ENCODE data around the gene SOX1.

SOX1 gene

GRCh38 chr13:112071723-112072533 lies 5.0 kb downstream of the SOX1 start:
- no peak for DNase-seq (ENCODE audit: low read depth in 2 of 2, low spot score in 1 of 2)

DNA sequence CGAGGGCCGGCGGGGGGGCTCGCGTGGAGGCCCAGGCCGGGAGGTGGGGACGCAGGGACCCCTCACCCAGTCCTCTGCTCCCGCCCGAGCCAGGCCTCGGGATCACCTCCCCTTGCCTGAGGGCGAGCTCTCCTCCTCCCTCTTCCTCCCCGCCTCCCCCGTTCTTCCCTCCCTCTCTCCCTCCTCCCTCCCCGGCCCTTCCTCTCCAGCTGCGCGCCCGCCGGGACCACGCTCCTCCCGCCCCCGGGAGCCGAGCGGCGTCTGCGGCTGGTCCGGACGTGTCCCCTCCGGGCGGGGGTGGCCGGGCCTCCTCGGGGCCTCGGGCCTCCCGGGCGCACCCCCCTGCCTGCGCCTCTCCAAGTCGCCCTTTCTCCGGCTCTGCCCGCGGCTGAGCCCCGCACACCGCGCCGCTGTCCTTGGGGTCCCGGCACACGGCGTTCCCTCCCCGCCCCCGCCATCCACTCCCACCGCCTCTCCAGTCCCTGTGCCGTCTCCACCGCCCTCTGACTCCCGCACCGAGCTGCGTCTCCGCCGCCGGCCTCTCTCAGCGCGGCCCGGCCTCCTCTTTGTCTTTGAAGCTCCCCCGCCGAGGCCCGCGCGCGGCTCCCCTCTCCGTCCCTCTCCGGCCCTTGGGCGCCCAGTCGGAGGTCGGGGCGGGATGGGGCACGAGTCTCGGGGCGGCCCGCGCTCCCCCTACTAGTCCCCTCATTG lies 5.7 kb downstream of the SOX1 start:
- DNase-seq (ENCODE audit: low read depth in 2 of 2, low spot score in 1 of 2), result no peak

GRCh38 chr13:112073245-112074138 lies 6.5 kb downstream of the SOX1 start:
- DNase-seq (ENCODE audit: low read depth in 2 of 2, low spot score in 1 of 2), result no peak

DNA sequence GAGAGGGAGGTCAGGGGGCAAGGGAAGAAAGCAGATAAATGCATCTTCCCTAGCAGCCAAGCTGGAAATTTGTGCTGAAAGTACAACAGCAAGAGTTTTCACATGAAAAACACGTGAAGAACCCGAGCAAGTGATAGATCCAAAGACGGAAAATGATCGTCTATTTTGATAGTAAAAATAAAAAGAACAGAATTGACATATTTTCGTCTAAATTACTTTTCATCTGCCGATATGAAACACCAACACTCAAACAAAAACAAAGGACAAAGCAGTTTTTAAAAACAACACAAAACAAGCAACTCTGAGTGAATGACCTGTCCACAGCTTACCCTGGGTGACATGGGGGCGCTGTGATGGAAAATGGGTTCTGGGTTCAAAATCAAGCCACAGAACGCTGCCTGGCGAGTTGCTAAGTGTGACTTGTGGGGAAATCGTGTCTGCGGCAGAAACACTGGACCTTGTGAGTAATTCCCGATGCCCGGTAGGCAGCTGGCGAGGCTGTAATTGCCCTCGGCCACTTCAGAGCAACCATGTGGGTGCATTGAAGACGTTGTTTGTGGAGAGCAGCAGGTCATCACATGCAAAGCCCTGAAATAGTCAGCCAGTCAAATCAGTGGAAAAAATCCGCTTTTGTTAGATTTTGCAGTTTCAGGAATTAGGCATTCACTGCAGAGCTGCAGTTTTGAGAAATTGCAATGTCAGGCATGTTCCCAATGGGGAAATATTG lies 7.4 kb downstream of the SOX1 start:
- DNase-seq (ENCODE audit: low read depth in 2 of 2, low spot score in 1 of 2), result no peak

DNA sequence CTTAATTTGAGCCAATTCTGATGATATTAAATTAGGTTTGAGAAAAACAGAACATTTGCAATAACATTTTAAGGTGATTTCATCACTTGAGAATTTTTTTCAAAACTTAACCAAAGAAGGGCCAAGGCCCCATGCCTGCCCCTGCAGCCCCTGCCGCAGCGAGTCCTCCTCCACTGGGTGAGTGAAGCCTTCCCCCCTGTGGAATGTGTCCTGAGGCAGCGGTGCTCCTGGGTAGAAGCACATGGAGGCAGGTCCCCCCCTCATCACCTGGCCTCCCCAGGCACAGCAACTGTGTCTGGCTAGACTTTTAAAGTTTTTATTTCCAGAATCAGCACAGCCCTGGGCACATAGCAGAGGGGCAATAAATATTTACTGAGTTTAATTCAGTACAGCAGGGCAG lies 10.8 kb downstream of the SOX1 start:
- no peak for DNase-seq (ENCODE audit: low read depth in 2 of 2, low spot score in 1 of 2)

- DNase-seq (ENCODE audit: low read depth in 2 of 2, low spot score in 1 of 2), result no peak
These were observed 11.3 kb downstream of the SOX1 start for GRCh38 chr13:112078216-112078615.

GRCh38 chr13:112078879-112079531 lies 12.1 kb downstream of the SOX1 start:
- DNase-seq (ENCODE audit: low read depth in 2 of 2, low spot score in 1 of 2), result no peak

GRCh38 chr13:112079696-112080095 lies 12.7 kb downstream of the SOX1 start:
- DNase-seq (ENCODE audit: low read depth in 2 of 2, low spot score in 1 of 2), result no peak

GRCh38 chr13:112083971-112084370 lies 17.0 kb downstream of the SOX1 start:
- no peak for DNase-seq (ENCODE audit: low read depth in 2 of 2, low spot score in 1 of 2)

DNA sequence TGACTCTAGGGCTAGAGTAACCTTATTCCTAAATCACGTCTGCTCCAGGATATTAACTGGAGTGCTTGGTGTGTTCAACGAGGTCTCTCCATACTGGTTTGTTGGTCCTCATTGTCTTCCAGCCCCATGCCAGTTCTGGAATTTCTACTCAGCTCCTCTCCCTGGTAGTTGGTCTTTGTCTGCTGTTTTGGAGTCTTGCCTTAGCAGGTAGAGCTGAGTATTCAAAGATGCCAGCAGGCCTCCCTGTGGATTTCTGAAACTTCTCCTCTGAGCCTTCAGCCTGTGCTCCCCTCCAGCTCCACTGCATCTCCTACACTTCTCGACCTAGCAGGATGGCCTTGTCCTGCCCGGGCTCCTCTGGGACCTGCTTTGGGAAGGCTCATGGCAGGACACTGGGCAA lies 25.5 kb downstream of the SOX1 start:
- no peak for DNase-seq (ENCODE audit: low read depth in 2 of 2, low spot score in 1 of 2)

GRCh38 chr13:112095354-112095753 lies 28.4 kb downstream of the SOX1 start:
- DNase-seq (ENCODE audit: low read depth in 2 of 2, low spot score in 1 of 2), result no peak

DNA sequence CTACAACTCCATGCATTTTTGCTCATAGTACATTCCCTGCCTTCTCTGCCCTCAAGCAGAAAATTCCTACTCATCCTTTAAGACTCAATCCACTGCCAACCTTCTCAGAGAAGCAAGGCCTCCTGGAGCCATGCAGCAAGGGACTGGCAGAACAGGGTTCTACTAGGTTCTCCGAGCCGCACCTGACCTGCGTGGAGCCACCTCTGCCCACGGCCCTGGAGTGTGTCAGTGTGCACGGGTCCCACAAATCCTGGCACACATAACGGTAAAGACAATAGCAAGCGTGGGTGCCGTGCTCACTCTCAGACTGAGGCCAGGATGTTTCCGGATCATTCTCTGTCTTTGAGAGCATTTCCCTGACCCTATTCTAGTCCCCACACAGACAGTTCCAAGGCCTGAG lies 30.0 kb downstream of the SOX1 start:
- no peak for DNase-seq (ENCODE audit: low read depth in 2 of 2, low spot score in 1 of 2)

GRCh38 chr13:112097770-112098169 lies 30.8 kb downstream of the SOX1 start:
- DNase-seq (ENCODE audit: low read depth in 2 of 2, low spot score in 1 of 2), result no peak

DNA sequence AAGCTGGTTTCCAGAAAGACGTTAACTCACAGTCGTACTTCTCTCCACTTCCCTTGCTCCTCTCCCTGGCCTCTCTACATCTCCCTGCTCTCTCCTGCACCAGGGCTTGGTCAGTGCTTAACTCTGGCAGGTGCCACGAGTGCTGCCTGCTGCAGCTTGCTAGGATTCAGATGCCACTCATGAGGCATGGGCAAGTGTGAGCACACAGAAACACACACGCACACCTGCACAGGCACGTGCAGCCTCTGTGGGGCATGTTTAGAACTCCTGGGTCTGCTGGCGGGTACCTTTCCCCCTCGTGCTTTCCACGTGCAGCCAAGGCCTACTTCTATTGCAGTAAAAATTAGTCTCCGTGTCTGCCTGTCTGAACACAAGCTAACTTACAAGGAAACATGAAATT lies 31.8 kb downstream of the SOX1 start:
- DNase-seq (ENCODE audit: low read depth in 2 of 2, low spot score in 1 of 2), result no peak

DNA sequence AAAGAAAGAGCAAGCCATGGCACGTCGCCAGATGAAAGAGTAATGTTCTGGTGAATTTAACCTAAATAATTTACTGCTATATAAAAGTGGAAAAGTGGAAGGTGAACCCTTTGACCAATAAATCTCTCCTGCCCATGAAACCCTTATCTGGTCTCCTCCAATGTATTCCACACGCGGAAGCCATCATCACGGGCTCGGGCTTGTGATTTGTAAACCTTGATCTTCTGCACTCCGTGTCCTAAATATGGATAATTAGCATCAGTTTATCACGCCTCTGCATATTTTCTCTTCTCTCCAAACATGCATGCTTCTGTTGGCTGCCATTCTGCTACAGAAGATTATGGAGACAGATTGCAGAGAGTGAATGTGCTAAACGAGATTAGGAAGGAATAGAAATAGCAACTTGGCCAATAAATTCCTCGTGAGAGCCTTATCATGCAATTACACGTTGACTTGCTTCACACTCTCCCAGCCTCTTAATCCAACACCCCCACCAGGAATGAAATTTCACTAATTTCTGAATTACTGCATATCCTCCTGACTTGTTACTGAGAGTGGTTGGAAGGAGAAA lies 34.5 kb downstream of the SOX1 start:
- no peak for DNase-seq (ENCODE audit: low read depth in 2 of 2, low spot score in 1 of 2)

DNA sequence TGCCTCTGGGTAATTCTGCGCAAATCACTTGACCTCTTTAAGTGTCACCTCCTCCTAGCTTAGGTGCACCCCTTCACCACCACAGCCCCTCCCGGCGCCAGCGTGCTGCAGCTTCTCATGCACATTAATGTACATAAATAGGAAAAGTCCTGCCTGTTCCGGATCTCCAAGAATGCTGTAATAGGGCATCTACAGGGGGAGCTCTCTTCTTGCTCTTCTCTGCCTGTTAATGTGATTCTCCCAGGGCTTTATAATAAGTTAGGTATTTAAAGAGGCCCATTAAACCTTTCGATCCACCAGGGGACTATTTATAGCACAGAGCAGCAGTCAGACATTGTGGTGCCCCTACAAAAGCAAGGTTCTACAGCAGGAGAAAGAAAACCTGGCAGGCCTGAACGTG lies 35.3 kb downstream of the SOX1 start:
- no peak for DNase-seq (ENCODE audit: low read depth in 2 of 2, low spot score in 1 of 2)

DNA sequence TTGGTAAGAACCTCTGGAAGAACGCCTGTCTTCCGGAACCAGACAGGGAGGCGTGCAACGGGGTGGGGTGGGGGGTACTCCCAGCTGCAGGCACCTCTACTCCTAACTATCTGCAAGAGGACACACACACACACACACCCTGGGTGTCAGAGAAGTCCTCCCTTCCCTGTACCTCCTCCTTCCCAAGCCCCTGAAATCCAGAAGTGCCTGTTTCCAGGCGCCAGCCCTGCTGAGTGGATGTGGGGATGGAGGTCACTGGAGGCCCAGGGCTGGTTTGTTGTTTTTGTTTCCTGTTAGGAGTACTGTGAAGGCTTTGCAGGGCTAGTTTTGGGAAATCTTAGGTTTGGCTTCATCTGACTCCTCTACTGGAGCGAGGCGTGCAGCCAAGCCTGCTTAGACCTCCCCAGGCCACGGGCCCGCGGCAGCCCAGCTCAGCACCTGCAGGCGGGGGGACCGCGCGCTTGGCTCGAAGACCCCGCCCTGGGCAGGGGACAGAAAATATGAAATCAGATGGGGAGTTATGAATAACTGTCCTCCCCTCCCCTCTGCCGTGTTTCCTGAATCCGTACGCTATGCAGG lies 36.4 kb downstream of the SOX1 start:
- DNase-seq (ENCODE audit: low read depth in 2 of 2, low spot score in 1 of 2), result no peak

DNA sequence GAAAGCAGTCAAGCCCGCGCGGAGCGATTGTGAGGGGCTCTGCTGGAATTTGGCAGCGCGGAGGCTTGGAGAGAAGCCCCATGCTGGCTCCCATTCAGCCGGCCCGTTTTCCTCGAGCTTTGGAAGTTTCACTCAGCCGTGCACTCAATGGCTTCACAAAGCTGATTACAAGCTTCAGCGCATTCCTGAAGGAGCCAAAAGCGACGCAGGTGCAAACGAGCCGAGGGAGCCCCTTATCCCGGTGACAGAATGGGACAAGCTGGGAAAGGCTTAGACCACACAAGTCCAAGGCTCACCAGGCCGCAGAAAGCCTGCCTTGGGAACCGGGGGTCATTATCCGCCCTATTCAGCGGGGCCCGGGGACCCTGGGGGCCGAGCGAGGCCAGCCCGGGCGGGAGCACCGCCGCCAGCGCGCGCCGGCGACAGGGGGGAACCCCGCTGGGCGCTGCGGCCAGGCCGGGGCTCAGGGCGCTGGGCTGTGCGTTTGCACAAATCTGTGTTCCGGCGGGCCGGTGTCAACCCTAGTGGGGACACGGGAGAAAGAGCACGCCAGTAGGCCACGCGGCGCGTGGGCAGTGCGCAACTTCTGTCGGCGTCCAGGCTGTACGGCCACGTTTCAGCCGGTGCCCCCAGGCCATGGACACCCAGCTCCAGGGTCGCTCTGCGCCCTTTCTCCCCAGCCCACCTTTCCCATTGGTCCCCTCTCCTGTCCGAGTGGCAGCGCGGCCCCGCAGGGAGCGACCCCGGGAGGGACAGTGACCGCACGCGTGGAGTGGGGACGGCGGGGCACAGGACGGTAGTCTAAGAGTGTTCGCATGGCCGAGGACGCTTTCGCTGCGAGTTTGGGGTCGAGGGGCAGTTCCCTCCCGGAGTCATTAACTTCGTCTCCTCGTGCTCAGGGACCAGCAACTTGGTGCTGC lies 37.3 kb downstream of the SOX1 start:
- no peak for DNase-seq (ENCODE audit: low read depth in 2 of 2, low spot score in 1 of 2)

DNA sequence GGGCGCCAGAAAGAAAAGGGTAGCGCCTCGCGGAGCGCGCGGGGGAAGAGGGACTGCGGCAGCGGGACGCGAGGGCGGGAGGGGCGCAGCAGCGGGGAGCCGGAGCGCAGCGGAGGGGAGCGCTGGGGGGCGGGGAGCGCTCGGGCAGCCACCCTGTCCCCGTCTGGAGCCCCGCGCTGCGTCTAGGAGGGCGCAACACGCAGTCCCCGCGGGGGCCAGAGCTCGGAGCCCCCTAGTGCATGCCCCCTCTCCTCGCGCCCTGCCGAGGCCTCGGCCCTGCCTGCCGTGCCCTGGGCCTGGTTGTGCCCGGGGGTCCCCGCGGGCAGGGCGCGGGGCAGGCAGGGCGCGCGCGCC lies 37.9 kb downstream of the SOX1 start:
- no peak for DNase-seq (ENCODE audit: low read depth in 2 of 2, low spot score in 1 of 2)
